Measurements from ENCODE around the gene ATRN.
"Not testable (repeated sequence)": the region's sequence is repeated elsewhere in the genome, so short reads cannot be mapped to it uniquely, and the experiment has no call there.

The ATRN gene

GRCh38 chr20:3479025-3479424 lies 8.2 kb downstream of the ATRN start:
- no peak overlapping the region for H3K4me3 Mint-ChIP-seq
- no peak overlapping the region for H3K27ac Mint-ChIP-seq
- peaks cover 22% of the 10 kb centered on the region for H3K4me1 Mint-ChIP-seq (ENCODE audit: low read depth)
- H3K9me3 Mint-ChIP-seq, result no peaks in the 10 kb centered on the region
- no peaks in the 10 kb centered on the region for H3K27me3 Mint-ChIP-seq
- no peaks in the 10 kb centered on the region for H3K36me3 Mint-ChIP-seq (ENCODE audit: low read depth)

- Mint-ChIP-seq H3K27me3 (no peaks in the 10 kb centered on the region), H3K36me3 (ENCODE audit: low read depth) (no peaks in the 10 kb centered on the region), H3K4me3 (no peak overlapping the region), H3K4me1 (ENCODE audit: low read depth) (peaks cover 23% of the 10 kb centered on the region), H3K27ac (no peak overlapping the region), H3K9me3 (no peaks in the 10 kb centered on the region)
Measured at GRCh38 chr20:3479759-3480615, 9.2 kb downstream of the ATRN start.

GRCh38 chr20:3483309-3483708 lies 12.5 kb downstream of the ATRN start:
- peaks cover 10% of the 10 kb centered on the region for H3K9me3 Mint-ChIP-seq
- no peaks in the 10 kb centered on the region for H3K27me3 Mint-ChIP-seq
- peaks cover 21% of the 10 kb centered on the region for H3K36me3 Mint-ChIP-seq (ENCODE audit: low read depth)
- peaks cover 30% of the 10 kb centered on the region for H3K4me1 Mint-ChIP-seq (ENCODE audit: low read depth)
- H3K4me3 Mint-ChIP-seq, result no peak overlapping the region
- no peak overlapping the region for H3K27ac Mint-ChIP-seq

GRCh38 chr20:3483784-3484183 lies 13.0 kb downstream of the ATRN start:
- Mint-ChIP-seq H3K27me3 (no peaks in the 10 kb centered on the region), H3K27ac (no peak overlapping the region), H3K36me3 (ENCODE audit: low read depth) (peaks cover 21% of the 10 kb centered on the region), H3K9me3 (peaks cover 10% of the 10 kb centered on the region), H3K4me1 (ENCODE audit: low read depth) (peaks cover 30% of the 10 kb centered on the region), H3K4me3 (no peak overlapping the region)

GRCh38 chr20:3485913-3486312 lies 15.1 kb downstream of the ATRN start:
- peaks cover 24% of the 10 kb centered on the region for H3K4me1 Mint-ChIP-seq (ENCODE audit: low read depth)
- no peak overlapping the region for H3K27ac Mint-ChIP-seq
- no peak overlapping the region for H3K4me3 Mint-ChIP-seq
- H3K36me3 Mint-ChIP-seq (ENCODE audit: low read depth), result peaks cover 30% of the 10 kb centered on the region
- peaks cover 10% of the 10 kb centered on the region for H3K9me3 Mint-ChIP-seq
- H3K27me3 Mint-ChIP-seq, result no peaks in the 10 kb centered on the region

DNA sequence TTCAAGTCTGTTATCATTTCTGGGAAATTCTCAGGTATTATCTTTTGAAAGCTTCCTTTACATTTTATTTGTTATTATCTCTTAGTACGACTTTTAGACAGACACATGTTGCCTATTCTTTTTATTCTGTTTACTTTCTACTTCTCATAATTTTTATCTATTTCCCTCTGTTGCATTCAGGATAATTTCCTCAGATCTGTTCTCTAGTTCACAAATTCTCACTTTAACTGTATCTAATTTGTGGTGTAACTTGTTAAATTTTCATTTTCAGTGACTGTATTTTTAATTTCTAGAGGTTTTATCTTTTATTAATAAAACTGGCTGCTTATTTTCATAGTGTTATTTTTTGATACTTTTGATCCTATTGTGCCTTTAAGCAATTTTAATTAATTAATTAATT lies 16.0 kb downstream of the ATRN start:
- Mint-ChIP-seq H3K9me3 (peaks cover 10% of the 10 kb centered on the region), H3K4me1 (ENCODE audit: low read depth) (peaks cover 21% of the 10 kb centered on the region), H3K4me3 (no peak overlapping the region), H3K27me3 (no peaks in the 10 kb centered on the region), H3K36me3 (ENCODE audit: low read depth) (peaks cover 30% of the 10 kb centered on the region), H3K27ac (no peak overlapping the region)

DNA sequence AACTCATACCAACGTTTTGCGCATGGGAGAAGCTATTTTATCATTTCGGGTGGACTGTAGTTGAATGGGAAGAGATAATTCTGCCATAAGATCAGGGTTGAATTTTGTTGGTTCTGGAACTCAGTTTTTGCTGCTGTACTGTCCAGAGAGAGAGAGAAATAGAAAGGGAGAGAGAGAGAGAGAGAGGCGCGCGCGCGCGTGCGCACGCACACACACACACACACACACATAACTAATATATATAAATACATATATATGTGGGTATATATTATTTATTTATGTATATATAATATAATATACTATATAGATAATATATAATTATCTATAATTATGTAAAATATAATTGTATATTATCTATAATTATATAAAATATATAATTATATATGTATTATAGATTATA lies 21.9 kb downstream of the ATRN start:
- Mint-ChIP-seq H3K27me3 (no peaks in the 10 kb centered on the region), H3K36me3 (ENCODE audit: low read depth) (peaks cover 9% of the 10 kb centered on the region), H3K9me3 (peaks cover 7% of the 10 kb centered on the region), H3K27ac (no peak overlapping the region), H3K4me3 (no peak overlapping the region), H3K4me1 (ENCODE audit: low read depth) (no peaks in the 10 kb centered on the region)

DNA sequence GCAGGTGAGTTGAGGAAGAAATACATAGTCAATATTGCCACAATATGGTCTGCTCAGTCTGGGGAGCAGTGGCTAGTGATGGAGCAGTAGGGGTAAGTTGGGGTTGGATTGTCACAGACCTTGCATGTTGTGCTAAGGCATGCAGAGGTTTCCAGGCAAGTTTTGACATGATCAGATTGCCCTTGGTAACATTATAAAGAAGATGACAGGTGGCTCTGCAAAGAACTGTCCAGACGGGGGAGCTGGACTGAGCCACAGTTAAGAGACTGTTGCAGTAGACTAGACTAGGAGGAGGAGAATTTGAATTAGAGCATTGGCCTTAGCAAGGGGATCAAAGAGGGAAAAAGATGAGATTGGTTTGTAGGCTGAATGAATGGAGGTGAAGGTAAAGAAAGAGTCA lies 23.4 kb downstream of the ATRN start:
- Mint-ChIP-seq H3K4me3 (no peak overlapping the region), H3K27ac (no peak overlapping the region), H3K36me3 (ENCODE audit: low read depth) (peaks cover 9% of the 10 kb centered on the region), H3K9me3 (peaks cover 7% of the 10 kb centered on the region), H3K27me3 (no peaks in the 10 kb centered on the region), H3K4me1 (ENCODE audit: low read depth) (no peaks in the 10 kb centered on the region)

- no peaks in the 10 kb centered on the region for H3K27me3 Mint-ChIP-seq
- no peaks in the 10 kb centered on the region for H3K9me3 Mint-ChIP-seq
- H3K36me3 Mint-ChIP-seq (ENCODE audit: low read depth), result no peaks in the 10 kb centered on the region
Measured at GRCh38 chr20:3502878-3503277, 32.1 kb downstream of the ATRN start.

DNA sequence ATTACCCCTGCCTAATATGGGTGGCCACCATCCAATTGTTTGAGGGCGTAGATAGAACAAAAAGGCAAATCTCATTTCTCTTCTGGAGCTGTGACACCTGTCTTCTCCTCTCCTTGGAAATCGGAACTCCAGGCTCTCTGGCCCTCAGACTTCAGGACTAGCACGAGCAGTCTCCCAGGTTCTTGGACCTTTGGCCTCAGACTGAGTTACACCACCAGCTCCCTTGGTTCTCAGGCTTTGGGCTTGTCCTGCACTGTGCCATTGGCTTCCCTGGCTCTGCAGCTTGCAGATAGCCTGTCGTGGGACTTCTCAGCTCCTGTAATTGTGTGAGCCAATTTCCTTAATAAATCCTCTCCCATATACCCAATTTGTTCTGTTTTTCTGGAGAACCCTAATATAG lies 34.3 kb downstream of the ATRN start:
- Mint-ChIP-seq H3K4me3 (no peak overlapping the region), H3K27ac (no peak overlapping the region), H3K36me3 (ENCODE audit: low read depth) (no peaks in the 10 kb centered on the region)

More at GRCh38 chr20:3502878-3503277, 32.1 kb downstream of the ATRN start:
- Mint-ChIP-seq H3K4me1 (ENCODE audit: low read depth) (no peaks in the 10 kb centered on the region), H3K27ac (no peak overlapping the region), H3K4me3 (no peak overlapping the region)

GRCh38 chr20:3509064-3509463 lies 38.2 kb downstream of the ATRN start:
- H3K27ac Mint-ChIP-seq, result no peak overlapping the region
- no peaks in the 10 kb centered on the region for H3K9me3 Mint-ChIP-seq
- H3K27me3 Mint-ChIP-seq, result no peaks in the 10 kb centered on the region
- peaks cover 12% of the 10 kb centered on the region for H3K4me1 Mint-ChIP-seq (ENCODE audit: low read depth)
- no peak overlapping the region for H3K4me3 Mint-ChIP-seq
- no peaks in the 10 kb centered on the region for H3K36me3 Mint-ChIP-seq (ENCODE audit: low read depth)

More for the DNA sequence above, 34.3 kb downstream of the ATRN start:
- no peaks in the 10 kb centered on the region for H3K9me3 Mint-ChIP-seq
- H3K4me1 Mint-ChIP-seq (ENCODE audit: low read depth), result peaks cover 12% of the 10 kb centered on the region
- H3K27me3 Mint-ChIP-seq, result no peaks in the 10 kb centered on the region

DNA sequence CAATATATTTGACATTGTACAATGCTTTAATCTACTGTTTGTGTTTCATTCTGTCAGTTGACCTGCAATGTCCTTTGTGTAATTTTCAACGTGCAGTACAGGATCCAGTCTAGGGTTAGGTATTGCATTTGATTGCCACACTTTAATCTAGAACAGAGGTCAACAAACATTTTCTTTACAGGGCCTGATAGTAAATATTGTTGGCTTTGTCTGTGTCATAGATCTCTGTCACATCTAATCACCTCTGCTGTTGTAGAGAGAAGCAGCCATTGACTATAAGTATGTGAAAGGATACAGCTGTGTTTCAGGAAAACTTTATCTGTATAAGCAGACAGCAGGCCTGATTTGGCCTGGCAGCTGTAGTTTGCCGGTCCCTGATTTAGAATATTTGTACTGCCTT lies 39.3 kb downstream of the ATRN start:
- Mint-ChIP-seq H3K9me3 (no peaks in the 10 kb centered on the region), H3K27me3 (no peaks in the 10 kb centered on the region), H3K27ac (no peak overlapping the region), H3K4me1 (ENCODE audit: low read depth) (peaks cover 12% of the 10 kb centered on the region), H3K36me3 (ENCODE audit: low read depth) (no peaks in the 10 kb centered on the region), H3K4me3 (no peak overlapping the region)

DNA sequence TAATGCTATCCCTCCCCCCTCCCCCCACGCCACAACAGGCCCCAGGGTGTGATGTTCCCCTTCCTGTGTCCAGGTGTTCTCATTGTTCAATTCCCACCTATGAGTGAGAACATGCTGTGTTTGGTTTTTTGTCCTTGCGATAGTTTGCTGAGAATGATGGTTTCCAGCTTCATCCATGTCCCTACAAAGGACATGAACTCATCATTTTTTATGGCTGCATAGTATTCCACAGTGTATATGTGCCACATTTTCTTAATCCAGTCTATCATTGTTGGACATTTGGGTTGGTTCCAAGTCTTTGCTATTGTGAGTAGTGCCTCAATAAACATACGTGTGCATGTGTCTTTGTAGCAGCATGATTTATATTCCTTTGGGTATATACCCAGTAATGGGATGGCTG lies 41.4 kb downstream of the ATRN start:
- H3K4me1 Mint-ChIP-seq (ENCODE audit: low read depth), result peaks cover 12% of the 10 kb centered on the region
- not testable (repeated sequence) for H3K27me3 Mint-ChIP-seq; H3K4me3 Mint-ChIP-seq; H3K9me3 Mint-ChIP-seq; H3K27ac Mint-ChIP-seq; H3K36me3 Mint-ChIP-seq (ENCODE audit: low read depth)

DNA sequence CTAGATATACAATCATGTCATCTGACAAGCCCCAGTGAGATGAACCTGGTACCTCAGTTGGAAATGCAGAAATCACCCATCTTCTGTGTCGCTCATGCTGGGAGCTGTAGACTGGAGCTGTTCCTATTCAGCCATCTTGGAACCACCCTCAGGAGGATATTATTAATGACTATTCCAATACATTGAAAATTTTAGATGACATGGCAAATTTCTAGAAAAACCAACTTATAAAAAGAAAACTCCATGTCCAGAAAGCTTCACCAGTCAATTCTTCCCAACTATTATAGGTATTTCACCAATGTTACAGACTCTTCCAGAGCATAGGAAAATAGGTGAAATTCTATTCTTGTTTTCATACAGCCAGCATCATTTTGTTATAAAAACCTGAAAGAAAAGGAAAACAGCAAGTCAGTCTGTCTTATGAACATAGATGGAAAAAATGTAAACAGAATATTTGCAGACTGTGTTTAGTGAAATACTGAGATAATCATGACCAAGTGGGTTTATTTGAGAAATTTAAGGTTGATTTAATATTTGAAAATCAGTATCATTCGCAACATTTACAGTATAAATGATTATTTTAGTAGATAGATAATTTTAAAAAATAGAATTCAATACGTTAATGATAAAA lies 43.3 kb downstream of the ATRN start:
- H3K36me3 Mint-ChIP-seq (ENCODE audit: low read depth), result peaks cover 4% of the 10 kb centered on the region
- H3K27ac Mint-ChIP-seq, result no peak overlapping the region
- no peak overlapping the region for H3K4me3 Mint-ChIP-seq
- H3K4me1 Mint-ChIP-seq (ENCODE audit: low read depth), result peaks cover 1% of the 10 kb centered on the region
- H3K27me3 Mint-ChIP-seq, result no peaks in the 10 kb centered on the region
- peaks cover 3% of the 10 kb centered on the region for H3K9me3 Mint-ChIP-seq

DNA sequence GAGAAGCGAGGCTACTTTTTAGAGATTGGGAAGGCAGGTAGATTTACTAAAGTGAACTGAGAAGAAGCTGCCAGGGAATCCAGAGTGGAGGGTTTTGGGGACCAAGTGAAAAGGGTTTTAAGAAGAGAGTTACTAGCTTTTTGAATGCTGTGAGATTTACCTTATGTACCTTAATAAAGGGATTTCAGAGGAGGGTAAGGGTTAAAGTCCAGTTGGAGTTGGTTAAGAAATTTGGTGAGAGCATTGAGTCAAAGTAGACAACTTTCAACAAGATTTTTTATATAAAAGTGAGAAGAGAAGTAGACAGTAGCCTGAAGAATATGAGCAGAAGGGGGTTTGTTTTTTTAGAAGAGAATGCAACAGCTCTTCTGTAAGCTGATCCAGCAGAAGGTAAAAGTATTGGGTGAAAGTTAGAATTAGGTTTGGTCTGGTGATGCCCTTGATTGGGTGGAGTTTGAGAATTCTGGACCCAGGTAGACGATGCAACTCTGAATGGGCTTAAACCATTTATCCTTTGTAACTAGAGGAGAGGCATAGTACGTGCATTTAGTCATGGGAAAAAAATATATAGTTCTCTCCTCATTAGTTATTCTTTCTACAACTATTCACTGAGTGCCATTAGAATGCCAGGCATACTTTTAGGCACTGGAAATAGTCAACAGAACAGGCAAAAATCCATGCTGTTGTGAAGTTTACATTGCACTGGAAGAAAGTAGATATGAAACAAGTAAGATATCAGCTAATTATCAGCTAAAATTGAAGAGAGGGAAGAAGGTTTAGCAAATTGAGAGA lies 44.8 kb downstream of the ATRN start:
- peaks cover 15% of the 10 kb centered on the region for H3K36me3 Mint-ChIP-seq (ENCODE audit: low read depth)
- no peaks in the 10 kb centered on the region for H3K4me1 Mint-ChIP-seq (ENCODE audit: low read depth)
- H3K27me3 Mint-ChIP-seq, result no peaks in the 10 kb centered on the region
- H3K9me3 Mint-ChIP-seq, result peaks cover 9% of the 10 kb centered on the region
- no peak overlapping the region for H3K27ac Mint-ChIP-seq
- H3K4me3 Mint-ChIP-seq, result no peak overlapping the region

Data from stimulated activated naive CD8-positive, alpha-beta T cell treated with anti-CD3 and anti-CD28 coated beads, Interleukin-15, Interleukin-2, amounts not matched to agents 100 ng/mL and 50 ng/mL, for 24 hours (primary cell).